AG10803 (cell line): ENCODE data around the gene CHI3L1.

ENCODE experiments used
- DNase-seq: peaks from one replicate; pipeline ENCODE4 v3.0.0; 2010; ENCODE audit warnings: low read depth
- H3K4me3 ChIP-seq: 2 replicates; pipeline ENCODE4 v1.5.1; 2011; ENCODE audit warnings: mild to moderate bottlenecking, low read length, control low read depth
- TF ChIP-seq, protein P1 (sequence below): conservative IDR thresholded peaks from 2 replicates; pipeline ENCODE4 v1.5.1; 2011; ENCODE audit warnings: mild to moderate bottlenecking, low read length, control low read depth, inconsistent platforms

CHI3L1 gene

DNA sequence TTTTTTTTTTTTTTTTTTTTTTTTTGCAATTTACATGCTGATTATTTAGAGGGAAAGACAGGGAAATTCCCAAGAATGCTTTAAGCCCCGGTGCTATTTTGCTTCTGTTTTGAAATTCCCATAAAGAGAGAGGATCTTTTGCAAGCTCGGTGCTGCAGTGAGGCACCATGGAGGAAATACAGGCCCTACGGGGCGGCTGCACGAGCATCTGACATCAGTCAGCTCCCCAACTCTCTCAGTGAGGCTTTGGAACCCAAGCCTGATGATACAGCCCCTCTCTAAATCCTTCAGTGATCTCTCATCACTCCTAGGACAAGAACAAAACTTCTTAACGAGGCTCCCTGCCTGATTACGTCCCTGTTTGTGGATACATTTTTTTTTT, 791 bp upstream of the CHI3L1 start:
- H3K4me3 ChIP-seq: no peak overlapping the region
- no peak for DNase-seq
- TF ChIP-seq, protein P1, sequence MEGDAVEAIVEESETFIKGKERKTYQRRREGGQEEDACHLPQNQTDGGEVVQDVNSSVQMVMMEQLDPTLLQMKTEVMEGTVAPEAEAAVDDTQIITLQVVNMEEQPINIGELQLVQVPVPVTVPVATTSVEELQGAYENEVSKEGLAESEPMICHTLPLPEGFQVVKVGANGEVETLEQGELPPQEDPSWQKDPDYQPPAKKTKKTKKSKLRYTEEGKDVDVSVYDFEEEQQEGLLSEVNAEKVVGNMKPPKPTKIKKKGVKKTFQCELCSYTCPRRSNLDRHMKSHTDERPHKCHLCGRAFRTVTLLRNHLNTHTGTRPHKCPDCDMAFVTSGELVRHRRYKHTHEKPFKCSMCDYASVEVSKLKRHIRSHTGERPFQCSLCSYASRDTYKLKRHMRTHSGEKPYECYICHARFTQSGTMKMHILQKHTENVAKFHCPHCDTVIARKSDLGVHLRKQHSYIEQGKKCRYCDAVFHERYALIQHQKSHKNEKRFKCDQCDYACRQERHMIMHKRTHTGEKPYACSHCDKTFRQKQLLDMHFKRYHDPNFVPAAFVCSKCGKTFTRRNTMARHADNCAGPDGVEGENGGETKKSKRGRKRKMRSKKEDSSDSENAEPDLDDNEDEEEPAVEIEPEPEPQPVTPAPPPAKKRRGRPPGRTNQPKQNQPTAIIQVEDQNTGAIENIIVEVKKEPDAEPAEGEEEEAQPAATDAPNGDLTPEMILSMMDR: no peak

DNA sequence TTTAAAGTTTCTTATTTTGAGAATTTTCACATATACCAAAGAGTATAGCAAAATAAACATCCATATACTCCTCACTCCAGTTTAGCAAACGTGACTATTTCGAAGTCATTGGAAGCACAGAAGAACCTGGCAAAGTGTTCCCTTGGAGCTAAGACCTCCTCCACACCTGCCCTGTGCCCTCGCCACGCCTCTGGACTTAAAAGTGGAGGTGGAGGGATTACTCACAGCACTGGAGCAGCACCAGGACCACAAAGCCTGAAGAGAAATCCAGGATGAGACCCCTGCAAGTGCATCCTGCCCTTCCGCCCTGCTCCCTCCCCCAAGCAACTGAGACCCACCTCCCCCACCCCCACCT, 436 bp downstream of the CHI3L1 start:
- no peak for DNase-seq
- TF ChIP-seq, protein P1: no peak
- no peak overlapping the region for H3K4me3 ChIP-seq

DNA sequence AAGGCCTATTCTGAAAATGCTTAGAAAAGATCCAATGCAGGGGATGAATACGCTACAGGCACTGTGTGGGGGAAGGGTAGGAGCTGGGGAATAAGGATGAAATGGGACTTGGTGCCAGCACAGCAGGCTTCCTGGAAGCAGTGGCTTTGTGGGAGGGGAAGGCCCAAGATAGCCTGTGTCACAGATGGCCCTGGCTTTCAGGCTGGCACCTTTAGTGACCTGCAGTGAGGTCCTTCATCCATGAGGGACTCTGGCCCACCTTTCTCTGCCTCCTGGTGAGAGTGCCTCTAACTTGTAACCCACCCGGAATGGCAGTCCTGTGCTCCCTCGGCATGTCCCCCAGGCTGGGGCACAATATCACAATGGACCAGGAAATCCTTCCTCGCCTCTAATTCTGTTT, 919 bp downstream of the CHI3L1 start:
- no peak overlapping the region for H3K4me3 ChIP-seq
- DNase-seq: no peak
- TF ChIP-seq, protein P1: no peak

DNA sequence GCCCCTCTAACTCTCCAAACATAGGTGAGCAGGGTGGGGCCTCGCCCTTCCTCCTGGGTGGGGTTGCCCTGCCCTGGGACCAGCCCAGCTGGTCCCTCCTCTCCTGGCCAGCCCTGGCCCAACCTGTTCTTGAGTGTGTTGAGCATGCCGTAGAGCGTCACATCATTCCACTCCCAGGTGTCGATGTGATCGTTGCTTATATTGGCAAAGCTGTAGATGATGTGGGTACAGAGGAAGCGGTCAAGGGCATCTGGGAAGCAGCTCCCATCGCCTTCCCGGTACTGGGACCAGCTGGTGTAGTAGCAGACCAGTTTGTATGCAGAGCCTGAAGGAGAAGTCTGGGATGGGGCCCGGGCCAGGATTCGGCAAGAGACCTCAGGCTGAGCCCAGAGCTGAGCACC, 1.4 kb downstream of the CHI3L1 start:
- TF ChIP-seq, protein P1: no peak
- no peak for DNase-seq
- no peak overlapping the region for H3K4me3 ChIP-seq

DNA sequence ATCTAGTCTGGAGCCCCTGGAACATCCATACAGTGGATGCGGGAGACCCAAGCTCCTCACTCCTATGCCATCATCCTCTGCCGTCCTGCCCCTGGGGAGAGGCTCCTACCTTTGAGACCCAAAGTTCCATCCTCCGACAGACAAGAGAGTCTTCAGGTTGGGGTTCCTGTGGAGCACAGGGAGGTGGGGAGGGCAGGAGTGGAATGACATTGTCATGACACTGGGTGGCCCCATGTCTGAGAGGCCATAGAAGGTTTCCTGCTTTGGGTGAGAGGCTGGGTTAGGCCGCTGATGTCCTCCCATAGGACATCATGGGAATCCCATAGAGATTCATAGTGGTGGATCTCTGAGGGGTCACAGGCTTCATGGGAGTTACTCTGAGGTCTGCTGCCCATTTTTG, 2.0 kb downstream of the CHI3L1 start:
- TF ChIP-seq, protein P1: no peak
- no peak for DNase-seq
- H3K4me3 ChIP-seq: no peak overlapping the region

DNA sequence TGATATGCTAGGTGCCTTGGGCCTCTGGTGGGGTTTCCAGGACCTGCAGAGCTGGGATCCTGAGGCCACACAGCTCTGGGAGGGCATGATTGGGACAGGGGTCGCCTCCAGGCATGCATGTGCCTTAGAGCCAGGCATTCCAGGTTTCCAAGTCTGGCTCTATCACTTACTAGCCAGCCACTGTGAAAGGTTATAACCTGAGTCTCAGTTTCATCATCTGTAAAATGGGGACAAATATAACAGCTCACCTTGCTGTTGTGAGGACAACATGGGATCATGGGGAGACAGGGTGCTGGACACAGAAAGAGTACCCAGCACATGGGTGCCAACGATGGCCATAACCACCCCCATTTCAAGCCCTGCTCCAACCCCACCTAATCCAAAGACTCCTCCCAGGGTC, 2.7 kb downstream of the CHI3L1 start:
- no peak overlapping the region for H3K4me3 ChIP-seq
- TF ChIP-seq, protein P1: no peak
- no peak for DNase-seq

DNA sequence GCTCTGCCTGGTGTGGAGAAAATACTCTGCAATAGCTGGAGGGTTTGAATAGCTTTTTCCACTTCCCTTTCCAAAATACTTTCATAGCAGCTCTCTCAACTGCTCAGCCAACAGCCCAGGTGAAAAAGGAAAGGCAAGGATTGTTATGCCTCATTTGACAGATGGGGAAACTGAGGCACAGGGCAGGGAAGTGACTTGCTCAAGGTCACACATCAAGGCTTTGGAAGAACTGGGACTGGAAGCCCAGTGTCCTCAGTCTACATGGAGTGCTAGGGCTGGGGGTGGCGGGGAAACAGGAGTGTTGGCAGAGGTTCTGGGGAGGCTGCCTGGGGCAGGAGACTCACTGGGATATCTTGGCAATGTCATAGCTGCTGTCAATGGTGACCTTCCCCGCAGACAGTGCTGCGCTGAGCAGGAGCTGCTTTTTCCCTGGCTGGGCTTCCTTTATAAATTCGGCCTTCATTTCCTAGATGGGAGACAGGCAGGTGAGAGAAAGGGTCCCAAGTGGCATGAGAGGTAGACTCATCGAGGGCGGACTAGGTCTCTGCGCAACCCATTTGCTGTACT, 4.0 kb downstream of the CHI3L1 start:
- no peak overlapping the region for H3K4me3 ChIP-seq
- TF ChIP-seq, protein P1: no peak
- DNase-seq: no peak
